Suppressor macrophage treated with lipopolysaccharide for 4 hours (primary cell): ENCODE measurements around the gene PIK3C2G.

Experiments
- DNase-seq: peaks from one replicate; pipeline ENCODE4 v3.0.0-alpha.2; 2020

PIK3C2G gene

DNA sequence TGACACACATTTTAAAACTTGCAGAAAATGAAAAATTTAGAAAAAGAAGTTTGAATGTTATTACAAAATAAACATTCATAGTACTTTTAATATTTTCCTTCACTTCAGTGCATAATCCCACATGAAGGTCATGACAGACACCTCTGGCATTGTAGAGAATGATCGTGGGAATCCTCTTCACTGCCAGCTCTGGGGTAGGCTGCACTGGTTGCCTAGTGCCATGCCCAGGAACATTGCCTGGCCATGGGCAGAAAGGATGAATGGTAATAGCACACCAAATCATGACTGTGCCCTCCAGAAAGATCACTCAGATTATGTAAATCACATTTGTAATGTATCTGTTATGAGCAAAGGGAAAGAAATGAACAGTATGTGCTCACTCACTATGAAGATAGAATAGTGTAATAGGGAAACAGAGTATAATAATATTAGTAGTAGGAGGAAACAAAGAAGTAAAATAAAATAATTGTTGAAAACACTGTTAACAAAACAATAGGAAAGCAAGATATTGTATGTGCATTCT lies 314.8 kb downstream of the PIK3C2G start:
- no peak for DNase-seq

- DNase-seq: no peak
Measured at GRCh38 chr12:18576648-18577047, 315.3 kb downstream of the PIK3C2G start.

DNA sequence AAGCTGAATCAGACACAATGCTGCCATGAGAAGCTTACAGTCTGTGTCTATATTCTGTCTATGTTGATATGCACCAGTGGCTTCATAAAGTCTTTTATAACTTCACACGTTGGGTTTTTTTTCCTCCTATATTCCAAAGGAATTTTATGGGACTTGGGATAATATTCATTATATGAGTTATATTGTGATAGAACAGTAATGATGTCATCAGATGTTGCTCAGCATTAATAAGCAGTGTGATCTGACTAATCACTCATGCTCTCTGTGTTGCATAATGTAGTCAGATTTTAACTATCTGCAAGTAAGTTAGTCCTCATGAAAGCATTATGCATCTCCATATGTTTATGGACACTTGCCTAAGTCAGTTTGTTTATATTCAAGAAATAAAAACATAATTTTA lies 316.9 kb downstream of the PIK3C2G start:
- DNase-seq: no peak

GRCh38 chr12:18580291-18580690 lies 319.0 kb downstream of the PIK3C2G start:
- no peak for DNase-seq

- no peak for DNase-seq
Measured at GRCh38 chr12:18580706-18581105, 319.4 kb downstream of the PIK3C2G start.

DNA sequence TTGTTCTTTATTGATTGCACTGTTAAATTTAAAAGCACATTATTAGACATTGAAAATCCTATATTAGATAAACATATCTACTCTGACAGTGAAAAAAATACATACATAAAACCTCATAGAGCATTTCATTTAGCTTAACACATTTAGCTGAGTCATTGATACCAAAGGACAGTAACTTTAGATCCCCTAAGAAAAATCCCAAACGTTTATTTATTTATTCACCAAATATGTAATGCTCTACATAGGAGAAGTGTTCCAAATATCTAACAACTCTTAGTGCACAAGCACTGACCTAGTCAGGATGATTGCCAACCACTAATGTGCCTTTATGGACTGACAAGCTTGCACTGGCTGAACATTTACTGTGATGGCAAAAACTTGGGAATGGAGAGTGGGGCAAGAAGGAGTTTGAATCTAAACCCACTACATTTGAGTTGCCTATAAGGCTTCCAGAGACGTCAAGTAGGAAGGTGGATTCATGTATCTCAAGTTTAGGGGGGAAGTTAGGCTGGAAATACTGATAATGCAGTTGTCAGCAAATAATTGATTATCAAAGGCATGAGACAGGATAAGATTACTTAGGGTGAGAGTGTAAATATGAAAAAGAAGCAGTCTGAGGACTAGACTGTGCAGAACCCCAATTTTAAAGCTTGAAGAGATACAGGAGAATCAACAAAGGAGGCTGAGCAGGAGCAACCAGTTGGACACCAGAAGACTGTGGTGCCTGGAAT lies 320.1 kb downstream of the PIK3C2G start:
- DNase-seq: no peak

- DNase-seq: no peak
Measured at GRCh38 chr12:18583655-18584054, 322.3 kb downstream of the PIK3C2G start.

DNA sequence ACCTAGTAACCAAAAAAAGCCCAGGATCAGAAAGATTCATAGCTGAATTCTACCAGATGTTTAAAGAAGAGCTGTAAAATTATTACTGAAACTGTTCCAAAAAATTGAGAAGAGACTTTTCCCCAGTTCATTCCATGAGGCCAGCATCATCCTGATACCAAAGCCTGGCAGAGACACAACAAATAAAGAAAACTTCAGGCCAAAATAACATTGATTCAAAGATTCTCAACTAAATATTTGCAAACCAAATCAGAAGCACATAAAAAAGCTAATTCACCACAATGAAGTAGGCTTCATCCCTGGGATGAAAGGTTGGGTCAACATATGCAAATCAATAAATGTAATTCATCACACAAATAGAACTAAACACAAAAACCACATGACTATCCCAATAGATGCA lies 325.3 kb downstream of the PIK3C2G start:
- no peak for DNase-seq

GRCh38 chr12:18589316-18589715 lies 328.0 kb downstream of the PIK3C2G start:
- DNase-seq: no peak

GRCh38 chr12:18591473-18591872 lies 330.2 kb downstream of the PIK3C2G start:
- DNase-seq: no peak

DNA sequence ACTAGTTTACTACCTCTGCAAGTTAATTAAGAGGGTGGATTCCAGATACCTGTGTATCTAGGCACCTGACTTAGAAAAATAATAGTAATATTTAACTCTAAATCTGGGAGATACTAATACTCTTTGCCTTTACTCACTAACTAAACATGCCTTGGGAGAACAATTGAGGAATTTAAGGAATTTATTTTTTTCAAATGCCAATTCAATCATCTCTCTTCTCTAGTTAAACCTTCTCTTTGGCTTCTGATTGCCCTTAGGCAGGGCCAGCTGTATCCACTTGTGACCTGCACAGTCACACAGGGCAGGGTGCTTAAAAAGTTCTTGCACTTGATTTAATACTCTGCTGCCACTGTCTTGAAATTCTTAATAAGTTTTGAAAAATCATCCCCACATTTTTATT lies 334.1 kb downstream of the PIK3C2G start:
- no peak for DNase-seq

GRCh38 chr12:18601962-18602361 lies 340.6 kb downstream of the PIK3C2G start:
- no peak for DNase-seq

GRCh38 chr12:18612971-18613370 lies 351.7 kb downstream of the PIK3C2G start:
- no peak for DNase-seq

DNA sequence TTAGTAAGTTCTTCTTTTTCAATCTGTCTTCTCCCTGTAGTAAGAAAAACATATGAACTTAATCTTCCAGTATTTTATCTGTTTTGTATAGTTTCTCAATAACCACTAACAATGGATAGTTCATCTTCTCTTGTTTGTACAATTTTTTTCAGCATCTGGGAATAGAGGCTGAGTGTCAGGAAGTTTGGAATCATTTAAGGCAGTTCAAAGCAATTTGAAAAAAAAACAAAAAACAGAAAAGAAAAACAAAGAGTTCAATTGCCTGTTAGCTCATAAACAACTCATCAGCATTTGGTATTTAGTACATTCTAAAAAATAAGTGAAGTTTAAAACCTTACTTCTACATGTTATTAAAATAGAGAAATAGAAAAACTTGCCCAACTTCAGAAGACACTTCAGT lies 359.7 kb downstream of the PIK3C2G start:
- DNase-seq: no peak

DNA sequence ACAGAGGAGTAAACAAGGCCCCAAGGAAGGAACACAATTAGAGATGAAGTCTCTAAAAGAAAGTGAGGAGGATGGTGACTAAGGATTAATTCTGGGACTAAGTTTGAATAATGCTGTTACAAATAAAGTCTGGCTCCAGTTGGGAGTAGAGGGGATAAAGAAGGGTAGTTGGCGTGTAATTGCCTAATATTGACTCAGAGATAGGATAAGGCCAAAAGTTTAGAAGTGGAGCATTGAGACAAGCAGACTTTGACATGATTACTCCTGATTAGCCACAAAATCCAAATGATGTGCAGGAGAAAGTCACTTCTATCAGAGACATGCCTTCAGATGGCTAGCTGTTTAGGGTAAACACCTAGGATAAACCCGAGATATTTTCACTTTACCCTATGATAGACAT lies 368.1 kb downstream of the PIK3C2G start:
- DNase-seq: no peak

DNA sequence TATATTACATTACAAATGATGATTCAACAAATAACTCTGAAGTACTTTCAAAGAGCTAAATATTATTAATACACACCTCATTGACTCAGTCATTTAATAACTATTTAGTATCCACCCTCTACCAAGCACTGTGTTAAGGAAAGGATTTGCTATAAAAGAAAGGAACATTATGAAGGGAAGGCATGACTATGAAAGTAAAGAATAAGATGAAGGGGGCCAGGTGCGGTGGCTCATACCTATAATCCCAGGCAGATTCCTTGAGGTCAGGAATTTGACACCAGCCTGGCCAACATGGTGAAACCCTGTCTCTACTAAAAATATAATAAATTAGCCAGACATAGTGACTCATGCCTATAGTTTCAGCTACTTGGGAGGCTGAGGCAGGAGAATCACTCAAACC lies 368.6 kb downstream of the PIK3C2G start:
- DNase-seq: no peak

DNA sequence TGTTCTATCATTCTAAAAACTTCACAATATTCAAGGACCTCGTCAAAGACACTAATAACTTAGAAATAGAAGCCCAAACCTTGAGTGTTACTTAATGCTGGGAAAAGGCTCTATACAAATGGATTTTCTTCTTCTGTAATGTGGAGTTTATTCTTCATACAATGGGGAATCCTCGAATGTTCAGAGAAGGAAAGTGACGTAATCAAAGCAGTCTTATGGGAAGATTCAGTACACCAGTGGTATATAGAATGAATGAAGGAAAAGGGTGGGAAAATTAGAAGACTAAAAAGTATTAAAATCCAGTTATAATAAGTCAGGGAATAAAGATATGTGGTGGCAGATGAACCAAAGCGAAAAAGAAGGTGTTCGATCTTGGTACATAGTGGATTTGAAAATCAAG lies 370.0 kb downstream of the PIK3C2G start:
- DNase-seq: no peak

- DNase-seq: no peak
Measured at GRCh38 chr12:18632848-18633247, 371.5 kb downstream of the PIK3C2G start.

GRCh38 chr12:18634382-18634781 lies 373.1 kb downstream of the PIK3C2G start:
- DNase-seq: no peak

DNA sequence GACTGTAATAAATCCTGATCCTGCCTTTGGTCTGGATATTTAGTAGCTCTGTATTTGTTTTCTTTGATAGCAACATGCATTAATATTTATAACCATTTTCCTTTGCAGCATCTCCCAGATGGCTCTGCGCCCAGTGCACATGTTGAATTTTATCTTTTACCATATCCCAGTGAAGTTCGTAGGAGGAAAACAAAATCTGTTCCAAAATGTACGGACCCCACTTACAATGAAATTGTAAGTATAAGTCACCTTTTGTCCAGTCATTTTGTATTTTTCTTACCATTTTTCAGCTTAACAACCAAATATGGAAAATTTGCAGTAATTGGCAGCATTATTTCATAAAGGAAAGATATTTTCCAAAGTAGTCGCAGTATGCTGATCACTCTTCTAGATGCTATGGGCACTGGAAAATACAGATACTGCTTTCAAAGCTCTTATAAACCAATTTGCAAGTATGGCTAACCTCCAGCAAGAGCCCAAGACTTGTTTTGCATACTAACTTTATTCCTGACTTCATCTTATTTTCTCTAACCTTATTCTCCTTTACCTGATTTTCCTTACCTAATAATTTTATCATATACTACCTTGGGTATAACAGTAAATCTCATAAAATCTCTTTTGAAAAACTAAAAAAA lies 379.1 kb downstream of the PIK3C2G start:
- DNase-seq: no peak

DNA sequence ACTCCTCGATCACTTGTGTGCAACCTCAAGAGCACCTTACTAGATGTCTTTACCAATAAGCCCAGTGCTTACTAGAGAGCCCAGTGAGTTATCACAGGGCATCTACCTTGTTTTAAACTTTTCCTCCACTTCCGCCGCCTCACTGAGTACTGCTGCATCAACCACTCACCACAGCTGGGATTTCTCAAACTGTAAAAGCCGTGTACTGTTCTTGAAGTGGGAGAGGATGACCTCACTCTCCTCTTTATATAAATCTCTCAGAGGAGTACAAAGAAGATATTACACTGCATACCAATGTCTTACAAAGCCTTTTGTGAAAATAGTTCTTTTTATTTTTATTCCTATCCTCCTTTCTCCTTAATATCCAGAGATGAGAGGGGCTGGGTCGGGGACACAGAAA lies 382.4 kb downstream of the PIK3C2G start:
- no peak for DNase-seq

GRCh38 chr12:18644564-18644963 lies 383.2 kb downstream of the PIK3C2G start:
- no peak for DNase-seq

DNA sequence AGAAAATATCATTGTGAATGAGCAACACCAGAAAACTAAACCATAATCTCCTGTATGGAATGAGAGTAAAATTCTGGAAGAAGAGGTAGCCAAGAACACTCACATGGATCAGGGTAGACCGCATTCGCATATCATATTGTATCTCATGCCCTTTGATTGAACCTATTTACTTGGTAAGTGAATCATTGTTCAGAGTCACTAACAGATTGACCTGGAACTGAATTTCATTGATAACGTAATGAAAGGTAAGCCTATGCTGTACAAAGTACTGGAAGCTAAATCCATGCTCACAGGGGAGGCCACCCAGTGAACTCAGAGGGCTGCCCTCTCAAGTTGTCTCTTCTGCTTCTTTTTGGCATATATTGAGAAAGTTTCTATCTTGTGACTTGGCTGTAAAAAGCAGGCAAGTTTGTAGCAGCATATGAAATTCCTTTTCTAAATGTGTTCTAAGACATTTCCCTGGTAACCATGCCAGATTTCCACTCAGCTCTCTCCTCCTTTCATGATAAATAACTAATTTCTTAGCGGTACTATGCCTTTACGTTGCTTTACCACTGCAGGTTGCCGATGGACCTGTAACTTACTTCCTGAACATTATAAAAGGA lies 385.1 kb downstream of the PIK3C2G start:
- DNase-seq: no peak

- DNase-seq: no peak
Measured at GRCh38 chr12:18651525-18651924, 390.2 kb downstream of the PIK3C2G start.
